PFSK-1 (cell line): Measurements from ENCODE around the gene AGRN.

Experiments used
- POLR2AphosphoS5 ChIP-seq: IDR thresholded peaks from 2 replicates; pipeline ENCODE4 v1.6.1; 2012; ENCODE audit warnings: low read depth, mild to moderate bottlenecking, control low read depth, low read length, moderate library complexity
- SIN3A ChIP-seq: IDR thresholded peaks from 2 replicates; pipeline ENCODE4 v1.6.1; 2012; ENCODE audit warnings: mild to moderate bottlenecking, low read length, moderate library complexity, borderline replicate concordance; ENCODE audit not compliant: insufficient read depth
- TAF1 ChIP-seq: IDR thresholded peaks from 2 replicates; pipeline ENCODE4 v1.6.1; 2012; ENCODE audit warnings: low read length, control low read depth, borderline replicate concordance; ENCODE audit not compliant: insufficient read depth

GRCh38 chr1:1075148-1075935 lies 55.4 kb downstream of the AGRN start:
- TF ChIP-seq POLR2AphosphoS5 (no peak), TAF1 (no peak), SIN3A (no peak)
